Spleen (tissue), 7 donors: ENCODE results near the gene EXOSC9.

Experiments used
- POLR2A ChIP-seq, 3 donors: fragments of 450-650 bp; IDR thresholded peaks; one replicate each; pipeline ENCODE4 v1.5.1; 2017; ENCODE audit warnings: antibody characterized with exemption in 3 of 3, mild to moderate bottlenecking in 1 of 3
- POLR2AphosphoS5 ChIP-seq, 3 donors: sonication (generic); formaldehyde crosslinking; IDR thresholded peaks; one replicate each; pipeline ENCODE4 v1.5.1; 2017; ENCODE audit warnings: antibody characterized with exemption in 3 of 3
- TF ChIP-seq, protein P1 (sequence below), 11 experiments: fragments of 200-600 bp in 7 of 11; fragments of 450-650 bp in 4 of 11; sonication (generic) in 4 of 11; IDR thresholded peaks in 8 of 11; conservative IDR thresholded peaks in 3 of 11; 1 replicate in 7 of 11; 2 replicates in 4 of 11; pipeline versions ENCODE4 v1.4.0 to v1.8.0; 2016 to 2021; ENCODE audit warnings: antibody characterized with exemption in 11 of 11, inconsistent platforms in 4 of 11, mild to moderate bottlenecking in 1 of 11
- donor health status: DM: no; HTN: no; CAD: no; lungs with moderate emphysema.
- donor health status: DM: no; HTN: no; CAD: no.
- donor health status: DM: no; HTN: no; CAD: no.

DNA sequence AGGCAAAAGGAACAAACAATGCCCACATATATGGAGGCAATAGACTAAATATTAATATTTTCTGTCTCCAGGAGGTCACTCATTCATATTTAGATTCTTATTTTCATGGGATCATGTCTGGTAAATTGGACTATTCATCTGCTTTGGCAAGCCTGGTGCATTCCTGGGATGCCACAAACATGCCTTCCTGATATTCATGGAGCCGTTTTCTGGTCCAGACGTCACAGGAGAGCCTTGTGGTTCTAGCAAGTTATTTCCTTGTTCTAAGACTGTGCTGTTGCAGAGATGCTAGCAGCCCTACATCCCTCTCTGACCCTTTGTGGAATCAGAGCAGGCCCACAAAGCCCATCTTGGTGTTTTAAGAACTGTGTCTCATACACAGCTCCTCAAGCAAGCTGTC, 16.1 kb upstream of the EXOSC9 start:
- TF ChIP-seq, protein P1, sequence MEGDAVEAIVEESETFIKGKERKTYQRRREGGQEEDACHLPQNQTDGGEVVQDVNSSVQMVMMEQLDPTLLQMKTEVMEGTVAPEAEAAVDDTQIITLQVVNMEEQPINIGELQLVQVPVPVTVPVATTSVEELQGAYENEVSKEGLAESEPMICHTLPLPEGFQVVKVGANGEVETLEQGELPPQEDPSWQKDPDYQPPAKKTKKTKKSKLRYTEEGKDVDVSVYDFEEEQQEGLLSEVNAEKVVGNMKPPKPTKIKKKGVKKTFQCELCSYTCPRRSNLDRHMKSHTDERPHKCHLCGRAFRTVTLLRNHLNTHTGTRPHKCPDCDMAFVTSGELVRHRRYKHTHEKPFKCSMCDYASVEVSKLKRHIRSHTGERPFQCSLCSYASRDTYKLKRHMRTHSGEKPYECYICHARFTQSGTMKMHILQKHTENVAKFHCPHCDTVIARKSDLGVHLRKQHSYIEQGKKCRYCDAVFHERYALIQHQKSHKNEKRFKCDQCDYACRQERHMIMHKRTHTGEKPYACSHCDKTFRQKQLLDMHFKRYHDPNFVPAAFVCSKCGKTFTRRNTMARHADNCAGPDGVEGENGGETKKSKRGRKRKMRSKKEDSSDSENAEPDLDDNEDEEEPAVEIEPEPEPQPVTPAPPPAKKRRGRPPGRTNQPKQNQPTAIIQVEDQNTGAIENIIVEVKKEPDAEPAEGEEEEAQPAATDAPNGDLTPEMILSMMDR (IDR thresholded peaks at IDR 0.05 in 8 of 11, conservative IDR thresholded peaks at IDR 0.05 in 3 of 11), result no peak
- no peak for TF ChIP-seq POLR2AphosphoS5 (IDR thresholded peaks at IDR 0.05)
- TF ChIP-seq POLR2A (IDR thresholded peaks at IDR 0.05), result no peak
